GM12891 (cell line): ENCODE measurements around the gene SNCG.
"Not testable (repeated sequence)": the region's sequence is repeated elsewhere in the genome, so short reads cannot be mapped to it uniquely, and the experiment has no call there.

Experiments used
- DNase-seq: peaks from one replicate; pipeline ENCODE4 v3.0.0; 2011; ENCODE audit warnings: low spot score; ENCODE audit not compliant: insufficient read length
- FAIRE-seq: peaks from 2 replicates; lab custom pipeline; 2011; peaks lifted over from hg19 to GRCh38; lab: Jason Lieb, UNC
- PAX5 ChIP-seq: IDR thresholded peaks from 2 replicates; pipeline ENCODE4 v1.6.1; 2011; ENCODE audit warnings: low read length, moderate library complexity, mild to moderate bottlenecking; ENCODE audit not compliant: insufficient read depth, severe bottlenecking
- POLR2A ChIP-seq: IDR thresholded peaks from 2 replicates; pipeline ENCODE4 v1.6.1; 2011; ENCODE audit warnings: low read depth, low read length, control low read depth
- POLR2AphosphoS5 ChIP-seq: IDR thresholded peaks from 2 replicates; pipeline ENCODE4 v1.6.1; 2011; ENCODE audit warnings: low read depth, low read length, control low read depth
- POU2F2 ChIP-seq: IDR thresholded peaks from 2 replicates; pipeline ENCODE4 v1.6.1; 2011; ENCODE audit warnings: low read depth, mild to moderate bottlenecking, control low read depth, low read length, moderate library complexity
- SPI1 ChIP-seq: IDR thresholded peaks from 2 replicates; pipeline ENCODE4 v1.6.1; 2011; ENCODE audit warnings: low read depth, low read length, control low read depth
- TAF1 ChIP-seq: IDR thresholded peaks from 2 replicates; pipeline ENCODE4 v1.6.1; 2011; ENCODE audit warnings: low read depth, low read length, control low read depth

SNCG gene

DNA sequence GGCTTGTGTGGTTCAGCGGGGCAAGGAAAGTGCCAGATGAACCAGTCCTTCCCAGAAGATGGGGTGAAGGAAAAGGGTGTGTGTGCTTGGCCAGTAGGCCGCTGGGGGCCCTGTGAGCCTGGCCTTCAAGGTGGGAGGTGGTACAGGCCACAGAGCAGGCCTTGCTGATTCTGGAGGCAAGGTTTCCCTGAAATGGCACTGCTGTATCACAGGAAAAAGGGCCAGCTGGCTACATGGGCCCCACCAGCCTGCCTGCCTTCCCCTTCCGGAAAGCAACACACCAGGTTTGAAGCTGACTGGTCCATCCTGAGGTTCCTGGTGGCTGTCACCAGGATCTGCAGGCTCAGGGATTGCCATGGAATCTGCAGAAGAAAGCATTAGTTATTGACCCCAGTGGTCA lies 13.5 kb upstream of the SNCG start:
- TF ChIP-seq POLR2AphosphoS5 = no peak
- TF ChIP-seq POU2F2 = no peak
- TF ChIP-seq SPI1 = no peak
- no peak for TF ChIP-seq TAF1
- no peak for TF ChIP-seq POLR2A
- no peak for TF ChIP-seq PAX5
- FAIRE-seq (no peak), DNase-seq (no peak)

DNA sequence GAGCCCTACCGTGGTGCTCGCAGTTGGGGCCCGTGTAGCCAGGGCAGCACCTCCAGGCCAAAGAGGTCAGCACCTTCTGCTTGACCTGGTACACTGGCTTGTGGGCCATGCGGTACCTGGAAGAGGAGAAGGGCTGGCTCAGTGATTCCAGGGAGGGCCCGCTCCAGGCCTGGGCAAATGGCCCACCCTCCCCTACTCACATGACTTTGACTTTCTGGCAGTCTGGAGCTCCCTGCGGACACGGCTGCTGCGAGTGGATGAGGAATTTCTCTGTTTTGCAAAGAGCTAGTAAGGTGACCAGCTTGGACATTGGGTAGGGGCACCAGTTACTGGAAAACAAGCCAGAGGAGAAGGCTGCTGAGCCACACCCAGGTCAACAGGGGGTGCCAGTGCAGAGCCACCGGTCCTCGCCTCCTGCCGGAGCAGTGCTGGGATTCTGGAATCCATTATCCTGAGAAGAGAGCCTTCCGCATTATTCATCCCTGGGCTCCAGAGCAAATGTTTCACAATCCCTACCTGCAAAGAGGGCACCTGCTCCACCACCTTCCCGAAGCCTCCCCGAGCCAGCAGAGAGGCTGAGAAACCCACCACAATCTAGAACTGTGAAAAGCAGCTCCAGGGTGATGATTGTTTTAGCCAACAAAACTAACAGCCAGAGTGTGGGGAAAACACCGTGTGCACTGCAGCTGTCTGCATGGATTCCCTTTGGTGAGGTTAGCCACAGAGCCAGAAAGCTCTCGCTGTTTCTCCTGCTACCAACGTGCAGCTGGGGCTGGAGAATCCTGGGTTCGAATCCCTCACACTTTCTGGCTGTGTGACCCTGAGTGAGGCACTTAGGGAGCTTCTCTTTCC lies 12.8 kb upstream of the SNCG start:
- TF ChIP-seq POLR2AphosphoS5 (no peak), POLR2A (no peak), TAF1 (no peak), POU2F2 (no peak), PAX5 (no peak), SPI1 (no peak)
- FAIRE-seq = no peak
- no peak for DNase-seq

DNA sequence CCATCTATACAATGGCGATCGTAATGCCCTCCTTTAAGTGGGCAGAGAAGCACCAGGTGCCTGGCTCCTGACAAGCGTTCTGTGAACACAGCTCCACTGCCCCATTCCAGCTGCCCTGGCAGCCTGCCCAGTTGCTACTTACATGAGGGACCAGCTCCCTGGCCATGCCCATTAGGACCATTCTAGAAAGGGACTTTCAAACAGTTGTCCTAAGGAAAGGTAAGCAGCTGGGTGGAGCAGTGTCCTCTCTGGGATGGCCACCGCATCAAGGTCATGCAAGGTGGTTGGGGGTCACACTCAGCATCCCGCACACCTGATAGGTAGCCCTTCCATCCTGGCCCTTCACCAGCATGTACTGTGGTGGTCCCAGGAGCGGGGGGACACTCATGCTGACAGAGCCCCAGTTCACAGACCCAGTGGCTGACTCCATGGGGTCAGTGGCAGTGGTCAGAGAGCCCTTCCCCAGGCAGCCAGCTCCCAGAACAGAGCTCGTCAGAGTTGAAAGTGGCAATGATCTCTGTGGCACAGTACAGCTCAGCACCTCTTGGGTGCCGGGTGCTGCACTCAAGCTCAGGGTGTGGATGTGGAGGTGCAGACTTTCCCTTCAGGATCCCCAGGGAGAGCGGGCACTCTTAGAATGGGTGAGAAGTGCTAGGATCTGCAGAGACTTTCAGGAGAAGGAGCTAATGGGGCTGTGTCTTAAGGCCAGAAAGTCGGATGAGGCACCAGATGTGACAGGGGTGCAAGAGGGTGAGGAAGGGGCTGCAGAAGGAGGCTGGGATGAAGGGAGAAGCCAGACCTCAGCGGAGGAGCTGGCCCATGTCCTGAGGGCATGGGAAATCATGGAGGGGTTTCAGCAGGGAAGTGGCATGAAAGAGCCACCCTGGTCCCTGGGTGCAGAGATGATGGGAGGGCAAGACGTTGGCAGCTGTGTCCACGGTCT lies 11.9 kb upstream of the SNCG start:
- TF ChIP-seq POLR2A = no peak
- no peak for TF ChIP-seq POLR2AphosphoS5
- TF ChIP-seq TAF1 = no peak
- no peak for TF ChIP-seq POU2F2
- no peak for TF ChIP-seq PAX5
- no peak for TF ChIP-seq SPI1
- FAIRE-seq (no peak), DNase-seq (no peak)

DNA sequence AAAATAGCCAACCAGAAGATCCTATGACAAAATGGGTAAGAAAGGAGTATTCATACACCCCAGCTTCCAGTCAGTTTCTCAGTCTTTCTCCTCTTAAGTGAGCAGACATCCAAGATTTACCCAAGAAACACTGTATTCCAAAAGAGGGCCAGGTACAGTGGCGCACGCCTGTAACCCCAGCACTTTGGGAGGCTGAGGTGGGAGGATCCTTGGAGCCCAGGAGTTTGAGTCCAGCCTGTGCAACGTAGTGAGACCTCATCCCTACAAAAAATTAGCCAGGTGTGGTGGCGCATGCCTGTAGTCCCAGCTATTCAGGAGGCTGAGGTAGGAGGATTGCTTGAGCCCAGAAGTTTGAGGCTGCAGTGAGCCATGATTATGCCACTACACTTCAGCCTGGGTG lies 10.6 kb upstream of the SNCG start:
- FAIRE-seq, DNase-seq: not testable (repeated sequence)

DNA sequence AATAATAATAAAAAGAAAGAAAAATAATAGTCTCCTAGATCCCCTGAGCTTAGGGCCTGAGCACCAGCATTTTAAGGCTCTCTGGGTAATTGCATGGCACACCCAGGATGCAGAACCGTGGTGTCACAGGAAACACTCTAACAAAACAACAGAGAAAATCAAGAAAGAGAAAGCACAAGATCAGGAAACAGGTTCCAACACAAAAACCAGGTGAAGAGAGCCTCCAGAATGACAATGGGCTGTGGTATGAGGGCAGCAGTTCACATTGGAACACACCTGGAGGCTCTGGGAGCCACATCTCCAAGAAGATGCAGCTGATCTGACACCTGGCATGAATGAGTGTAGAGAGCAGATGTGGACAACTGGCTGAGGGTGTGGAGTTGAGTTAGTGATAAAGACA lies 8.1 kb upstream of the SNCG start:
- DNase-seq (no peak), FAIRE-seq (no peak)
- TF ChIP-seq POU2F2 = no peak
- no peak for TF ChIP-seq POLR2AphosphoS5
- TF ChIP-seq PAX5 = no peak
- TF ChIP-seq SPI1 = no peak
- no peak for TF ChIP-seq TAF1
- TF ChIP-seq POLR2A = no peak

DNA sequence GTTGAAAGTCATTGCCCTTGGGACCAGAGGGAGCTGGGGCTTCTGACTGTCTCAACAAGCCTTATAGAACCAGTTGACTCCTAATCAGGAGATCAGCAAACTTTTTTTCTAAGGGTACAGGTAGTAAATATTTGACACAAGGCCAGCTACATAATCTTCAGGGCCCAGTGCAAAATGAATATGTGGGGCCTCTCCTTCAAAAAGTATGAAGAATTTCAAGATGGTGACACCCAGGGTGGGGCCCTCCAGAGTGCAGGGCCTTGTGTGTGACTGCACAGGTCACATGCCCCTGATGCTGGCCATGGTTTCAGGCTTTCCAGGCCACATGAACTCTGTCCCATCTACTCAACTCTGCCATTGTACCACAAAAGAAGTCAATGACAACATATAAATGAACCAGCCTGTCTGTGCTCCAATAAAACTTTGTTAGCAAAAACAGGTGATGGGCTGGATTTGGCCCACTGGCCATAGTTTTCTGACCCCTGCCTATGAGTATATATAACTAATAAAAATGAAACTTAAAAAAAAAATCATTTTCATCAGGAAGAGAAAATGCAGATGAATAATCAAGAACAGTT lies 7.1 kb upstream of the SNCG start:
- no peak for FAIRE-seq
- TF ChIP-seq POLR2A (no peak), PAX5 (no peak), POLR2AphosphoS5 (no peak), TAF1 (no peak), POU2F2 (no peak)
- no peak for DNase-seq

DNA sequence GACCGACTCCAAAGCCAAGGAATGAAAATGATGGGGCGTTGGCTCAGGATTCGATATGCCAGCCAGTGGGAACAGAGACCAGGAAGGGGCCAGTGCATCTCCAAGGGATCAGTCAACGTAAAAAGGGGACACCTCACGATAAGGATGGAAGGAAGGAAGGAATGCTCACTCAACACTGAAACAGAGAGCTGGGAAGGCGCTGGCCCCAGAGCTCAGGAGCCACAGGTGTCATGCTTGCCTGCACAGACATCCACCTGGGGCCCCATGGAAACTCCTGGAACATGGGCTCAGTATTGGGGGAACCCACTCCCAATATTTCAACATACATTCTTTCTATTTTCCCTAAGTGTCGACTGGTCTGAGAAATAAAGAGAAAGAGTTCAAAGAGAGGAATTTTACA lies 6.3 kb upstream of the SNCG start:
- DNase-seq = no peak
- no peak for TF ChIP-seq POLR2AphosphoS5
- TF ChIP-seq TAF1 = no peak
- TF ChIP-seq PAX5 = no peak
- TF ChIP-seq POU2F2 = no peak
- no peak for TF ChIP-seq POLR2A
- TF ChIP-seq SPI1 = no peak
- FAIRE-seq = no peak

DNA sequence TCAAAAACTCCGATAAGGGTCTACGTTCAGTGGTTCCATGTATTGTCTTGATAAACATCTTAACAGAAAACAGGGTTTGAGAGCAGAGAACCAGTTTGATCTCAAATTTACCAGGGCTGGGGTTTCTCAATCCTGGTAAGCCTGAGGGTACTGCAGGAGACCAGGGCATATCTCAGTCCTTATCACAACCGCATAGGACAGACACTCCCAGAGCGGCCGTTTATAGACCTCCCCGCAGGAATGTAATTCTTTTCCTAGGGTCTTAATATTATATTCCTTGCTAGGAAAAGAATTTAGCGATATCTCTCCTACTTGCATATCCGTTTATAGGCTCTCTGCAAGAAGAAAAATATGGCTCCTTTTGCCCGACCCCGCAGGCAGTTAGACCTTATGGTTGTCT lies 5.7 kb upstream of the SNCG start:
- FAIRE-seq, DNase-seq: not testable (repeated sequence)

DNA sequence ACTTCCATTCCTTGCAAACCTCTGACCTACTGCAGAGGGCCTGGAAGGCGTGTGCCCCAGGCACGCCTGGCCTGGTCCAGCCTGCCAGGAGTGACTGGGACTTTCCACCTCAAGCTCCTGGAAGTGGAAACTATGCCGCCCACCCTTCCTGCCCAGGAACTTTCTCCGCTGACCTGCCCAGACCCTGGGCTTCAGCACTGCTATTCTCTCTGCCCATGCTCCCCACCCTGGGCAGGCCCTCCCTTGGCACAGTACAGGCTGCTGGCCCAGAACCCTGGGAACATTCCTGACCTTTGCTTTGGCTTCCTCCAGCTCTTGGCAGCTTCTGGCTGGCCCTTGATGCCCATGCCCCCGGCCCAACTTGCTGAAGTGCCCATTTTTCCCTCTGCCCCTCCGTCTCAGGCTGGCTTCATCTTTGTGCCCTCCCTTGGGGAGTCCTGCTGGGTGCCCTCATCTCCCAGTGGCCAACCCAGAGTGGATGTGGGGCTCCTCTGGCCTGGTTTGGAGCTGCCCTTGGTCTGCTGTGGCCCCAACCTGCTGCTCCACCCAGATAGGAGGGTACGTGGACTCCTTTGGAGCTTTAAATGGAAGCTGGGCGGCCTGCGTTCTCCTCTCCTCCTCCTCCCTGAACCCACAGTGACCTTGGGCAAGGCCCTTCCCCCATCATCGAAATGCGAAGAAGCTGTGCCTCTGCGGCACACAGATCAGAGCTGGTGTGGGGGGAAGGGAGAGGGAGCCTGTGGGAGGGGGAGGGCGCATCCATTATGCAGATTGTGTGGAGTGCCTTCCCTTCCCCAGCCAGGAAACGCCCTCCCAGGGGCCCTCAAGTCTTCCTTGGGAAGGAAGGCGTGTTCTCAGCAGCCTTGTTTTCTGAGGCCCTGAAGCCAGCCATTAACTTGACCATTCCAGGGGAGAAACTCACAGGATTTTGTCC lies 4.4 kb upstream of the SNCG start:
- no peak for DNase-seq
- TF ChIP-seq POU2F2 (no peak), PAX5 (no peak), POLR2A (no peak), POLR2AphosphoS5 (no peak), SPI1 (no peak), TAF1 (no peak)
- FAIRE-seq = no peak
